VCaP (cell line): ENCODE data around the gene SMR3A.

Experiments
- H3K27ac ChIP-seq: fragments of 450-650 bp; 2 replicates; pipeline ENCODE4 v1.5.1; 2017
- TF ChIP-seq, protein P1 (sequence below): fragments of 450-650 bp; conservative IDR thresholded peaks from 2 replicates; pipeline ENCODE4 v1.5.1; 2017; ENCODE audit warnings: mild to moderate bottlenecking, moderate library complexity

SMR3A gene

DNA sequence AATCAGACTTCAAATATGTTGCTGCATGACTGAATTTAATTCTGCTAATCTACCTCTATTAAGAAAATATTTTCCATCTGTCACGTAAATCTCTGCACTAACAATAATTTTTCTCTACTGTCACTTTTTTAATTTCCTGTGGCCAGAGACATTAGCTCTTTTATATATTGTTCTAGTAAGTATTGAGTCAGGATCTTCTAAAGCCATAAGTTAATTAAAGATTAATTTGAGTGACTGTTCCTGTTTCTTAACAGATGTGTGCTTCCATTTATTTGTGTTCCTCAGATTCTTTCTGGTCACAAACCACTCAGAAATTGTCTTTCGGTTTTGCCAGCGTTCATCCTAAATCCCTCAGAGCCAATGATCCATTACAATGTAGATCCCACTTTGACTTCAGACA is 20.0 kb downstream of the SMR3A start:
- H3K27ac ChIP-seq, result no peak overlapping the region
- TF ChIP-seq, protein P1, sequence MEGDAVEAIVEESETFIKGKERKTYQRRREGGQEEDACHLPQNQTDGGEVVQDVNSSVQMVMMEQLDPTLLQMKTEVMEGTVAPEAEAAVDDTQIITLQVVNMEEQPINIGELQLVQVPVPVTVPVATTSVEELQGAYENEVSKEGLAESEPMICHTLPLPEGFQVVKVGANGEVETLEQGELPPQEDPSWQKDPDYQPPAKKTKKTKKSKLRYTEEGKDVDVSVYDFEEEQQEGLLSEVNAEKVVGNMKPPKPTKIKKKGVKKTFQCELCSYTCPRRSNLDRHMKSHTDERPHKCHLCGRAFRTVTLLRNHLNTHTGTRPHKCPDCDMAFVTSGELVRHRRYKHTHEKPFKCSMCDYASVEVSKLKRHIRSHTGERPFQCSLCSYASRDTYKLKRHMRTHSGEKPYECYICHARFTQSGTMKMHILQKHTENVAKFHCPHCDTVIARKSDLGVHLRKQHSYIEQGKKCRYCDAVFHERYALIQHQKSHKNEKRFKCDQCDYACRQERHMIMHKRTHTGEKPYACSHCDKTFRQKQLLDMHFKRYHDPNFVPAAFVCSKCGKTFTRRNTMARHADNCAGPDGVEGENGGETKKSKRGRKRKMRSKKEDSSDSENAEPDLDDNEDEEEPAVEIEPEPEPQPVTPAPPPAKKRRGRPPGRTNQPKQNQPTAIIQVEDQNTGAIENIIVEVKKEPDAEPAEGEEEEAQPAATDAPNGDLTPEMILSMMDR, result no peak

DNA sequence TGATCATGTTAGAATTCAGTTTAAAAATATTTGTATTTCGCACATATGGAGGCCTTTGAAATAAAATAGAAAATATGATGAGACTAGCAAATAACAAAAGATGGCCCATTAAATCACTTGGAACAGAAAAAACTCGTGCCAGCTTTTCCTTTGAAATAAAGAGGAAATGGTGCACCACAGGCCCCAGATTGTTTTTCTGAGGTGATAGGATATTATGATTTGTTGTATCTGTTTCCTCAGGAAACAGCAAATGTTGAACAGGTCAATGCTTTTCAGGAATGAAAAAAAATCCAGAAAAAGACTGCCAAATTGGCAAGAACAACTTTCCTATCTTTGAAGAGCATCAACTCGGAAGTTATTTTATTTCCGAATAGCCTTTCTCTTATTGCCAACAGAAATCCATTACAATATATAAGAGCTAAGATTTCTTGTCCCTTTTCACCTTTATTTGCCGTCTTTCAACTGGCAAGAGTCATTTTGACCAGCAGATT is 22.2 kb downstream of the SMR3A start, which contains the start of gene SMR3B:
SMR3B (plus strand) TSS at position 441 of the 491 bp plus-strand sequence. CDS start 1,380 bp downstream, outside the sequence.
- H3K27ac ChIP-seq, result no peak within 1 kb of the TSS
- TF ChIP-seq, protein P1, result no peak

DNA sequence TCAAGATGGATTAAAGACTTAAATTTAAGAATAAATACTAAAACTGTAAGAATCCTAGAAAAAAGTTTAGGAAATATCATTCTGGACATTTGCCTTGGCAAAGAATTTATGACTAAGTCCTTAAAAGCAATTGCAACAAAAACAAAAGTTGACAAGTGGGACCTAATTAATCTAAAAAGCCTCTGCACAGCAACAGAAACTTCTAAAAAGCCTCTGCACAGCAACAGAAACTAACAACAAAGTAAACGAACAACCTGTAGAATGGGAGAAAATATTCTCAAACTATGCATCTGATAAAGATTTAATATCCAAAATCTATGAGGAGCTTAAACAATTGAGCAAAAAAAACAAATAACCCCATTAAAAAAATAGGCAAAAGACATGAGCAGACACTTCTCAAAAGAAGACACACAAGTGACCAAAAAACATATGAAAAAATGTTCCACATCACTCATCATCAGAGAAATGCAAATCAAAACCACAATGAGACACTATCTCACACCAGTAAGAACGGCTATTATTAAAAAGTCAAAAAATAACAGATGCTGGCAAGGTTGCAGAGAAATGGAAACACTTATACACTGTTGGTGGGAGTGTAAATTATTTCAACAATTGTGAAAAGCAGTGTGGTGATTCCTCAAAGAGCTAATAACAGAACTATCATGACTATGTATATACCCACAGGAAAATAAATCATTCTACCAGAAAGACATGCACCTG is 31.7 kb downstream of the SMR3A start:
- no peak overlapping the region for H3K27ac ChIP-seq
- TF ChIP-seq, protein P1, result no peak

DNA sequence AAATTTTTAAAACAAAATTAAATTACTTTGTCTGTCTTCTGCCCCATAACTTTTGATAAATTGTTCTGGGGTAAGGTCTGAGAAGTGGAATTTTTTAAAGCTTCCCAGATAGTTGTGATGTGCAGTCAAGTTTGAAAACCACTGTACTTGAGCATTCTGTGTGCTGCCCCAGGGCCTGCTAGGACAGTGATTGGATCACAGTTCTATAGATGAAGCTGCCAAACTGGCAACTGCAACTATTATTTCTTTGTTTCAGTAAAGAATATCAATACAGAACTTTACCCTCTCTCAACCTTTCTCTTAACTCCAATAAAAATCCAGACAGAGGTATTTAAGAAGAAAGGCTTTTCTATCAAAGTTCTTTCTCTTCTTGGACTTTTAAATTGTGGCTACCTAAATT is 37.0 kb downstream of the SMR3A start, which contains the start of gene OPRPN:
OPRPN (plus strand) TSS at position 361 of the 400 bp plus-strand sequence. CDS start 1,346 bp downstream, outside the sequence.
- no peak within 1 kb of the TSS for H3K27ac ChIP-seq
- TF ChIP-seq, protein P1, result no peak

GRCh38 chr4:70399319-70399718 is 38.8 kb downstream of the SMR3A start:
- TF ChIP-seq, protein P1, result no peak
- no peak overlapping the region for H3K27ac ChIP-seq

- no peak overlapping the region for H3K27ac ChIP-seq
- TF ChIP-seq, protein P1, result no peak
These were observed 42.2 kb downstream of the SMR3A start for GRCh38 chr4:70402762-70403161.

DNA sequence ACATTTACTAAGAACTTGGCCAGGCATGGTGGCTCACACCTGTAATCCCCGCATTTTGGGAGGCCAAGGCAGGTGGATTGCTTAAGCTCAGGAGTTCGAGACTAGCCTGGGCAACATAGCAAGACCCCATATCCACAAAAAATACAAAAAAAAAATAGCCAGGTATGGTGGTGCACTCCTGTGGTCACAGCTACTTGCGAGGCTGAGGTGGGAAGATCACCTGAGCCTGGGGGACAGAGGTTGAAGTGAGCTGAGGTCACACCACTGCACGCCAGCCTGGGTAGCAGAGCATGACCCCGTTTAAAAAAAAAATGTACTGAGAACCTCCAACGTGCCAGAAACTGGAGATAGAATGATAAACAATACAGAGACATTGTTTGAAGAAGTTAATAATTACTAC is 45.2 kb downstream of the SMR3A start:
- H3K27ac ChIP-seq, result peak overlapping the region; percentile 86

More for the DNA sequence above, 45.2 kb downstream of the SMR3A start:
- TF ChIP-seq, protein P1, result no peak
